ENCODE measurements around the gene SPCS1.

SPCS1 gene

GRCh38 chr3:52730681-52731080, 24.8 kb downstream of the SPCS1 start:
- H3K4me3 ChIP-seq (ENCODE audit: low read depth, low read length) = no peak overlapping the region
- H2AFZ ChIP-seq (ENCODE audit: low read length, unreplicated experiment) = no peak overlapping the region
- no peaks in the 10 kb centered on the region for H3K79me2 ChIP-seq (ENCODE audit: control insufficient read depth, insufficient read depth, low read length, unreplicated experiment)
- H3K27me3 ChIP-seq (ENCODE audit: insufficient read depth, low read length) = no peaks in the 10 kb centered on the region
- H3K4me1 ChIP-seq (ENCODE audit: control insufficient read depth, insufficient read depth, low read length, unreplicated experiment) = no peaks in the 10 kb centered on the region
- H3K36me3 ChIP-seq (ENCODE audit: insufficient read depth, low read length) = peaks cover 48% of the 10 kb centered on the region
- H3K27ac ChIP-seq (ENCODE audit: low read depth, low read length) = no peak overlapping the region

DNA sequence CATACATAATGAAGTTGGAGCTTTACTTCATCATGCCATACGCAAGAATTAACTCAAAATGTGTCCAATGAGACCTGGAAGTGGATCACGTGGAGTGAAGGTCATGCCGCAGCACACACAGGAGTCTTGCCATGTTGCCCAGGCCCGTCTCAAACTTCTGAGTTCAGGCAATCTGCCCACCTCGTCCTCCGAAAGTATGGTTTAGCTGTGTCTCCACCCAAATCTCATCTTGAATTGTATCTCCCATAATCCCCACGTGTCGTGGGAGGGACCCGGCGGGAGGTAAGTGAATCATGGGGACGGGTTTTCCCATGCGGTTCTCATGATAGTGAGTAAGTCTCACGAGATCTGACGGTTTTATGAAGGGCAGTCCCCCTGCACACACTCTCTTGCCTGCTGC, 25.7 kb downstream of the SPCS1 start:
- no peaks in the 10 kb centered on the region for H3K27me3 ChIP-seq (ENCODE audit: insufficient read depth, low read length)
- no peaks in the 10 kb centered on the region for H3K4me1 ChIP-seq (ENCODE audit: control insufficient read depth, insufficient read depth, low read length, unreplicated experiment)
- no peaks in the 10 kb centered on the region for H3K79me2 ChIP-seq (ENCODE audit: control insufficient read depth, insufficient read depth, low read length, unreplicated experiment)
- H3K4me3 ChIP-seq (ENCODE audit: low read depth, low read length) = no peak overlapping the region
- no peak overlapping the region for H3K27ac ChIP-seq (ENCODE audit: low read depth, low read length)
- H3K36me3 ChIP-seq (ENCODE audit: insufficient read depth, low read length) = peaks cover 53% of the 10 kb centered on the region
- H2AFZ ChIP-seq (ENCODE audit: low read length, unreplicated experiment) = no peak overlapping the region

GRCh38 chr3:52733256-52733891, 27.5 kb downstream of the SPCS1 start:
- Histone ChIP-seq H3K4me1 (ENCODE audit: control insufficient read depth, insufficient read depth, low read length, unreplicated experiment) (no peaks in the 10 kb centered on the region), H2AFZ (ENCODE audit: low read length, unreplicated experiment) (no peak overlapping the region), H3K79me2 (ENCODE audit: control insufficient read depth, insufficient read depth, low read length, unreplicated experiment) (no peaks in the 10 kb centered on the region), H3K27ac (ENCODE audit: low read depth, low read length) (no peak overlapping the region), H3K4me3 (ENCODE audit: low read depth, low read length) (no peak overlapping the region), H3K36me3 (ENCODE audit: insufficient read depth, low read length) (peaks cover 60% of the 10 kb centered on the region), H3K27me3 (ENCODE audit: insufficient read depth, low read length) (no peaks in the 10 kb centered on the region)

DNA sequence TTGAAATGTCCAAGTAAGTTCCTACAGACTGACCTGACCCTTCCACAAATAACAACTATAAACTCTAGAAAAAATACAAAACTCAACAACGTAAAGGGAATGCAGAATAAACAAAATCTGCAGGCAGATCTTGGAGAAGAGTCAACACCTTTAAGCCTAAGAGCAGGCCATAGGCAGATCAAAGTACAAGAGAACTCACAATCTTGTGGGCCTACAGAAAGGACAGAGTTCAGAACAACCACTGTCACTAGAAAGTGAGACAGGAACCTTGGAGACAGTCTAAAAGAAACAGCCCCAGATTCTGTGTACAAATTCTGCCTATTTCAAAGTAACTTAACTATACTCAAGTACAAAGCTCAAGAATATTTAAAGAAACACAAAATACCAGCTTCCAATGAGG, 33.8 kb downstream of the SPCS1 start:
- Histone ChIP-seq H3K36me3 (ENCODE audit: insufficient read depth, low read length) (peaks cover 31% of the 10 kb centered on the region), H3K4me3 (ENCODE audit: low read depth, low read length) (no peak overlapping the region), H3K27me3 (ENCODE audit: insufficient read depth, low read length) (no peaks in the 10 kb centered on the region), H3K4me1 (ENCODE audit: control insufficient read depth, insufficient read depth, low read length, unreplicated experiment) (no peaks in the 10 kb centered on the region), H3K27ac (ENCODE audit: low read depth, low read length) (no peak overlapping the region), H2AFZ (ENCODE audit: low read length, unreplicated experiment) (no peak overlapping the region), H3K79me2 (ENCODE audit: control insufficient read depth, insufficient read depth, low read length, unreplicated experiment) (no peaks in the 10 kb centered on the region)

- Histone ChIP-seq H3K27ac (ENCODE audit: low read depth, low read length) (no peak overlapping the region), H3K4me1 (ENCODE audit: control insufficient read depth, insufficient read depth, low read length, unreplicated experiment) (no peaks in the 10 kb centered on the region), H3K27me3 (ENCODE audit: insufficient read depth, low read length) (no peaks in the 10 kb centered on the region), H3K79me2 (ENCODE audit: control insufficient read depth, insufficient read depth, low read length, unreplicated experiment) (no peaks in the 10 kb centered on the region), H2AFZ (ENCODE audit: low read length, unreplicated experiment) (no peak overlapping the region), H3K4me3 (ENCODE audit: low read depth, low read length) (no peak overlapping the region), H3K36me3 (ENCODE audit: insufficient read depth, low read length) (peaks cover 15% of the 10 kb centered on the region)
Measured at GRCh38 chr3:52742418-52743041, 36.6 kb downstream of the SPCS1 start.

DNA sequence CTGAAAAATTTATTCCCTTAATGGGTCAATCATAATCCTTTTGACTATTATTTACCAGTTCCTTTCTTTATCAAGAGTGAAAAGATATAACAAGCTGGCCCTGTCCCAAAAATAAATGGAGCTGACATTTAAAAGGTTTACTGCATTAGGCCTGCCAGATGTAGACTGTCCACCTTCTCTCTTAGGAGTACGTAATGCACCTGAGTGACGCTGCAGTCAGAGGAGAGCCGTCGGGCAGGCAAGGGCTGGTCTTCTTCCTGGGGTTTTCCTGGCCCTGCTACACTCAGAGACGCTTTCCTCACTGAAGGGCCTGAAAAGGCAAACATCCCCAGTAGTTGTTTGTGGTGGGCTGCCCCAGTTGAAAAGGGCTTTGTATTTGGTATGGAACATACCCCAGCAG, 37.2 kb downstream of the SPCS1 start:
- no peak overlapping the region for H3K27ac ChIP-seq (ENCODE audit: low read depth, low read length)
- no peak overlapping the region for H2AFZ ChIP-seq (ENCODE audit: low read length, unreplicated experiment)
- no peaks in the 10 kb centered on the region for H3K4me1 ChIP-seq (ENCODE audit: control insufficient read depth, insufficient read depth, low read length, unreplicated experiment)
- no peak overlapping the region for H3K4me3 ChIP-seq (ENCODE audit: low read depth, low read length)
- no peaks in the 10 kb centered on the region for H3K79me2 ChIP-seq (ENCODE audit: control insufficient read depth, insufficient read depth, low read length, unreplicated experiment)
- peaks cover 15% of the 10 kb centered on the region for H3K36me3 ChIP-seq (ENCODE audit: insufficient read depth, low read length)
- no peaks in the 10 kb centered on the region for H3K27me3 ChIP-seq (ENCODE audit: insufficient read depth, low read length)

DNA sequence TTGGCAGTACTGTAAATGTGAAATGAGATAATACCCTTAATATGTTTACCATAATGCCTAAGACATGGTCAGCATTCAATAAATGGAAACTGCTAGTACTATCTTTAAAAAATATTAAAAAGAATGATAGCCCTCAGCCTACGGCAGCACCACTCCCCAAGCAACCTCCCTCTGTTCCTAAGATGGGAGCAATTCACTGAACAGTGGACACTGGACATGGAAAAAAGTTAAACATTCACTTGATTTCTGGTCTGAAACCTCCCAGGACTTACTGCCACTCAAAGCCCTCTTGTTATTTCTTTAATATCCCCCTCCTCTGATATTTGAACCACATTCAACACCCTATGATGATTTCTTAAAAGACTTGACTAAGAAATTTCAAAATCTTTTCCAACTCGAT, 37.8 kb downstream of the SPCS1 start:
- Histone ChIP-seq H2AFZ (ENCODE audit: low read length, unreplicated experiment) (no peak overlapping the region), H3K36me3 (ENCODE audit: insufficient read depth, low read length) (peaks cover 19% of the 10 kb centered on the region), H3K27me3 (ENCODE audit: insufficient read depth, low read length) (no peaks in the 10 kb centered on the region), H3K4me3 (ENCODE audit: low read depth, low read length) (no peak overlapping the region), H3K27ac (ENCODE audit: low read depth, low read length) (no peak overlapping the region), H3K79me2 (ENCODE audit: control insufficient read depth, insufficient read depth, low read length, unreplicated experiment) (no peaks in the 10 kb centered on the region), H3K4me1 (ENCODE audit: control insufficient read depth, insufficient read depth, low read length, unreplicated experiment) (no peaks in the 10 kb centered on the region)

- no peak overlapping the region for H3K27ac ChIP-seq (ENCODE audit: low read depth, low read length)
- no peaks in the 10 kb centered on the region for H3K79me2 ChIP-seq (ENCODE audit: control insufficient read depth, insufficient read depth, low read length, unreplicated experiment)
- no peak overlapping the region for H2AFZ ChIP-seq (ENCODE audit: low read length, unreplicated experiment)
- H3K4me1 ChIP-seq (ENCODE audit: control insufficient read depth, insufficient read depth, low read length, unreplicated experiment) = no peaks in the 10 kb centered on the region
- H3K36me3 ChIP-seq (ENCODE audit: insufficient read depth, low read length) = peaks cover 22% of the 10 kb centered on the region
- no peaks in the 10 kb centered on the region for H3K27me3 ChIP-seq (ENCODE audit: insufficient read depth, low read length)
- no peak overlapping the region for H3K4me3 ChIP-seq (ENCODE audit: low read depth, low read length)
Measured at GRCh38 chr3:52752045-52752660, 46.2 kb downstream of the SPCS1 start.

GRCh38 chr3:52754373-52754772, 48.5 kb downstream of the SPCS1 start:
- H3K27ac ChIP-seq (ENCODE audit: low read depth, low read length) = no peak overlapping the region
- H3K4me3 ChIP-seq (ENCODE audit: low read depth, low read length) = no peak overlapping the region
- H3K27me3 ChIP-seq (ENCODE audit: insufficient read depth, low read length) = no peaks in the 10 kb centered on the region
- H3K79me2 ChIP-seq (ENCODE audit: control insufficient read depth, insufficient read depth, low read length, unreplicated experiment) = no peaks in the 10 kb centered on the region
- H3K36me3 ChIP-seq (ENCODE audit: insufficient read depth, low read length) = peaks cover 21% of the 10 kb centered on the region
- H2AFZ ChIP-seq (ENCODE audit: low read length, unreplicated experiment) = no peak overlapping the region
- H3K4me1 ChIP-seq (ENCODE audit: control insufficient read depth, insufficient read depth, low read length, unreplicated experiment) = no peaks in the 10 kb centered on the region

DNA sequence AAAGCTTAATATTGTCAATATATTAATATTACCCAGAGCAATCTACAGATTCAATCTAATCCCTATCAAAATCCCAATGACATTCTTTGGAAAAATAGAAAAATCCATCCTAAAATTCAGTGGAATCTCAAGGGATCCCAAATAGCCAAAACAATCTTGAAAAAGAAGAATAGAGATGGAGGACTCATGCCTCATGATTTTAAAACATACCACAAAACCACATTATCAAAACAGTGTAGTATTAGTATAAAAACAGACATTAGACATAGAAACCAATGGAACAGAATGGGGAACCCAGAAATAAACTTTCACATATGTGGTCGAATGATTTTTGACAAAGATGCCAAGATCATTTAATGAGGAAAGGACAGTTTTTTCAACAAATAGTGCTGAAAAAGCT, 50.2 kb downstream of the SPCS1 start:
- Histone ChIP-seq H3K36me3 (ENCODE audit: insufficient read depth, low read length) (peaks cover 31% of the 10 kb centered on the region), H3K4me1 (ENCODE audit: control insufficient read depth, insufficient read depth, low read length, unreplicated experiment) (no peaks in the 10 kb centered on the region), H2AFZ (ENCODE audit: low read length, unreplicated experiment) (no peak overlapping the region), H3K79me2 (ENCODE audit: control insufficient read depth, insufficient read depth, low read length, unreplicated experiment) (no peaks in the 10 kb centered on the region), H3K4me3 (ENCODE audit: low read depth, low read length) (no peak overlapping the region), H3K27ac (ENCODE audit: low read depth, low read length) (no peak overlapping the region), H3K27me3 (ENCODE audit: insufficient read depth, low read length) (no peaks in the 10 kb centered on the region)
